ENCODE data around the gene DOCK9.

Gene DOCK9

GRCh38 chr13:98992355-98992754, 14.5 kb upstream of the DOCK9 start:
- Histone ChIP-seq H3K4me2 (ENCODE audit: low read length) (no peak overlapping the region), H3K9me3 (ENCODE audit: low read length) (no peaks in the 10 kb centered on the region), H3K79me2 (ENCODE audit: insufficient read depth, low read length) (no peaks in the 10 kb centered on the region), H3K27me3 (ENCODE audit: insufficient read depth, low read length) (no peaks in the 10 kb centered on the region), H3K36me3 (ENCODE audit: insufficient read depth, low read length) (no peaks in the 10 kb centered on the region), H3K4me1 (ENCODE audit: insufficient read depth, low read length, severe bottlenecking) (no peaks in the 10 kb centered on the region), H3K27ac (ENCODE audit: low read depth, low read length, poor library complexity, severe bottlenecking) (no peak overlapping the region), H4K20me1 (ENCODE audit: insufficient read depth, low read length) (no peaks in the 10 kb centered on the region), H2AFZ (ENCODE audit: low read length) (no peak overlapping the region), H3K9ac (ENCODE audit: low read length) (no peak overlapping the region), H3K4me3 (ENCODE audit: low read depth, low read length, poor library complexity, severe bottlenecking) (no peak overlapping the region), H3F3A (ENCODE audit: insufficient read depth, low read length) (no peaks in the 10 kb centered on the region), H3K9me2 (ENCODE audit: low read depth, low read length) (no peaks in the 10 kb centered on the region)
- TF ChIP-seq EZH2 (IDR thresholded peaks at IDR 0.05; ENCODE audit: borderline replicate concordance, low read length), result no peak

- no peaks in the 10 kb centered on the region for H3K36me3 ChIP-seq (ENCODE audit: insufficient read depth, low read length)
- no peaks in the 10 kb centered on the region for H3F3A ChIP-seq (ENCODE audit: insufficient read depth, low read length)
- no peak overlapping the region for H2AFZ ChIP-seq (ENCODE audit: low read length)
- H3K9me3 ChIP-seq (ENCODE audit: low read length), result no peaks in the 10 kb centered on the region
- H3K79me2 ChIP-seq (ENCODE audit: insufficient read depth, low read length), result no peaks in the 10 kb centered on the region
- no peaks in the 10 kb centered on the region for H3K27me3 ChIP-seq (ENCODE audit: insufficient read depth, low read length)
- H4K20me1 ChIP-seq (ENCODE audit: insufficient read depth, low read length), result no peaks in the 10 kb centered on the region
- no peaks in the 10 kb centered on the region for H3K4me1 ChIP-seq (ENCODE audit: insufficient read depth, low read length, severe bottlenecking)
- no peak overlapping the region for H3K27ac ChIP-seq (ENCODE audit: low read depth, low read length, poor library complexity, severe bottlenecking)
- H3K9ac ChIP-seq (ENCODE audit: low read length), result no peak overlapping the region
- TF ChIP-seq CTCF (IDR thresholded peaks at IDR 0.05; ENCODE audit: low read length) (no peak), EZH2 (IDR thresholded peaks at IDR 0.05; ENCODE audit: borderline replicate concordance, low read length) (no peak)
- no peaks in the 10 kb centered on the region for H3K9me2 ChIP-seq (ENCODE audit: low read depth, low read length)
- H3K4me3 ChIP-seq (ENCODE audit: low read depth, low read length, poor library complexity, severe bottlenecking), result no peak overlapping the region
- no peak overlapping the region for H3K4me2 ChIP-seq (ENCODE audit: low read length)
Measured at GRCh38 chr13:98990701-98991100, 12.8 kb upstream of the DOCK9 start.

- Histone ChIP-seq H3K4me2 (ENCODE audit: low read length) (no peak overlapping the region), H3K9me2 (ENCODE audit: low read depth, low read length) (no peaks in the 10 kb centered on the region), H3K4me3 (ENCODE audit: low read depth, low read length, poor library complexity, severe bottlenecking) (no peak overlapping the region), H3K9me3 (ENCODE audit: low read length) (no peaks in the 10 kb centered on the region), H3K27ac (ENCODE audit: low read depth, low read length, poor library complexity, severe bottlenecking) (no peak overlapping the region), H4K20me1 (ENCODE audit: insufficient read depth, low read length) (no peaks in the 10 kb centered on the region), H2AFZ (ENCODE audit: low read length) (no peak overlapping the region), H3K4me1 (ENCODE audit: insufficient read depth, low read length, severe bottlenecking) (no peaks in the 10 kb centered on the region), H3K36me3 (ENCODE audit: insufficient read depth, low read length) (no peaks in the 10 kb centered on the region), H3K27me3 (ENCODE audit: insufficient read depth, low read length) (no peaks in the 10 kb centered on the region), H3F3A (ENCODE audit: insufficient read depth, low read length) (no peaks in the 10 kb centered on the region), H3K79me2 (ENCODE audit: insufficient read depth, low read length) (no peaks in the 10 kb centered on the region), H3K9ac (ENCODE audit: low read length) (no peak overlapping the region)
- TF ChIP-seq EZH2 (IDR thresholded peaks at IDR 0.05; ENCODE audit: borderline replicate concordance, low read length), result no peak
- TF ChIP-seq CTCF (IDR thresholded peaks at IDR 0.05; ENCODE audit: low read length), result no peak
Measured at GRCh38 chr13:98989469-98990235, 11.8 kb upstream of the DOCK9 start.

GRCh38 chr13:98988780-98989179, 10.9 kb upstream of the DOCK9 start:
- Histone ChIP-seq H3K79me2 (ENCODE audit: insufficient read depth, low read length) (no peaks in the 10 kb centered on the region), H2AFZ (ENCODE audit: low read length) (no peak overlapping the region)

More at GRCh38 chr13:98988780-98989179, 10.9 kb upstream of the DOCK9 start:
- Histone ChIP-seq H3K4me2 (ENCODE audit: low read length) (no peak overlapping the region), H3K9ac (ENCODE audit: low read length) (no peak overlapping the region), H3K4me3 (ENCODE audit: low read depth, low read length, poor library complexity, severe bottlenecking) (no peak overlapping the region), H3K27me3 (ENCODE audit: insufficient read depth, low read length) (no peaks in the 10 kb centered on the region), H3K27ac (ENCODE audit: low read depth, low read length, poor library complexity, severe bottlenecking) (no peak overlapping the region), H3K4me1 (ENCODE audit: insufficient read depth, low read length, severe bottlenecking) (no peaks in the 10 kb centered on the region), H3F3A (ENCODE audit: insufficient read depth, low read length) (no peaks in the 10 kb centered on the region), H3K36me3 (ENCODE audit: insufficient read depth, low read length) (no peaks in the 10 kb centered on the region), H3K9me3 (ENCODE audit: low read length) (no peaks in the 10 kb centered on the region), H4K20me1 (ENCODE audit: insufficient read depth, low read length) (no peaks in the 10 kb centered on the region), H3K9me2 (ENCODE audit: low read depth, low read length) (no peaks in the 10 kb centered on the region)
- TF ChIP-seq EZH2 (IDR thresholded peaks at IDR 0.05; ENCODE audit: borderline replicate concordance, low read length) (no peak), CTCF (IDR thresholded peaks at IDR 0.05; ENCODE audit: low read length) (no peak)
